D341Med (cell line): Measurements from ENCODE around the gene CPNE5.

Experiments used
- DNase-seq: peaks from one replicate; pipeline ENCODE4 v3.0.0; 2012; ENCODE audit warnings: low spot score

Gene CPNE5

DNA sequence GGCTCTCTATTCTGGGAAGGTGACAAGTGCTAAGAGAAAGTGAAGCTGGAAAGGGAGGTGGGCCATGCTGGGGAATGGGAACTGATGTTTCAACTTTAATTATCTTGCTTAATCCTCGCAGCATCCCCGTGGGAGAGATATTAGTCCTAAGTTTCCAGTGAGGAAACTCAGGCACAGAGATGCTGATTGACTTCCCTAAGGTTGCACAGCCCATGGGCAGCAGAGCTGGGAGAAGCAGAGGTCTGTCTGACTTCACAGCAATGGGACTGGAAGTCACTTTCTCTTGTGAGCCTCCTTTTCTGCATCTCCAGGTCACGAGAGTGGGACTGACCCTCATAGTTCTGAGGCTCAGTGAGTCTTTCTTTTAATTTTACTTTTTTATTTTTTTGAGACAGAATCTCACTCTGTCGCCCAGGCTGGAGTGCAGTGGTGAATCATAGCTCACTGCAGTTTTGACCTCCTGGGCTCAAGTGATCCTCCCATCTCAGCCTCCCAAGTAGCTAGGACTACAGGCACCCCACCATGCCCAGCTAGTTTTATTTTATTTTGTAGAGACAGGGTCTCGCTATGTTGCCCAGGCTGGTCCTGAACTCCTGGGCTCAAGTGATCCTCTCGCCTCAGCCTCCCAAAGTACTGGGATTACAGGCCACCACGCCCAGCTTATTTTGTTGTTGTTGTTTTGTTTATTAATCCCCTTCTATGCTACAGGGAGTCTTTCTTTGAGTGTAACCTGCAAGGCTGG lies 139.0 kb downstream of the CPNE5 start:
- DNase-seq: no peak

GRCh38 chr6:36699348-36699747 lies 139.9 kb downstream of the CPNE5 start:
- no peak for DNase-seq

- DNase-seq: no peak
These were observed 140.4 kb downstream of the CPNE5 start for GRCh38 chr6:36698871-36699271.

DNA sequence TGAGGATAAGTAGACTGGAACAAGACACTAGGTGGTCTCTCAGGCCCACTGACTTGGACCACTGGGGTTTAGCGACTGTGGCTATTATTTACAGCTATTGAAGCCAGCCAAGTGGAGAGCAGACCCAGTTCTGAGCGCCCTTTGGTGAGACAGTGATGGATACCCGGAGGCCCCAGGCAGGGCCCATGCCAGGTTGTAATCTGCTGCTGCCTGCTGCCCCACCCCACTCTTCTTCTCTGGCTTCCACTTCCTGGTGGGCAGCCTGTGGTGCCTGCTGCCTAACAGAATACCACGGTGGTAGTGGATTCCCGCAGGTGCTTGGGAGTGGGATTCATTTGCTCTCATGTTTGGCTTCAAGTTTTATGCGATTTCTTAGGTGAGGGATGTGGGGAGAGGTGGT lies 141.0 kb downstream of the CPNE5 start:
- DNase-seq: no peak

DNA sequence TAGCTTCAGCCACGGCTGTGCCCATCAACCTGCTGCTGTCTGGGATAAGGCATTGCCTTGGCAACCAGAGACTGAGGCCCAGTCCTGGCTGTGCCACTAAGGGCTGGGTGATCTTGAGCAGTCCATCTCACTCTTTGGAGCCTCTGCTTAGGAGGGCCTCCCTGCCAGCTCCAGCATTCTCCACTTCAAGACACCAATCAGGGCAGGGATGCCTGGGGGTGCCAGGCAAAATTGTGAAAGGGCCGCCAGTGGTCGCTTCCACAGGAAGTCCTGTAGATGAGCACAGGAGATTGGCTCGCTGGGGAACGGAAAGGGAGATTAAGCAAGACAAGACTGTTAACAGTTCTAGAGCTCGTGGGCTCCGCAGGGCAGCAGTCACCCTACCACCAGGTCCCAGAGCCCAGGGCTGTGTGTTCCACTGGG lies 141.8 kb downstream of the CPNE5 start, which contains the start of gene RAB44:
Gene RAB44, plus strand, starts transcription at position 346 of the 423 bp plus-strand sequence. CDS start 6,410 bp downstream, outside the sequence.
- no peak for DNase-seq

GRCh38 chr6:36695414-36695813 lies 143.8 kb downstream of the CPNE5 start:
- no peak for DNase-seq

DNA sequence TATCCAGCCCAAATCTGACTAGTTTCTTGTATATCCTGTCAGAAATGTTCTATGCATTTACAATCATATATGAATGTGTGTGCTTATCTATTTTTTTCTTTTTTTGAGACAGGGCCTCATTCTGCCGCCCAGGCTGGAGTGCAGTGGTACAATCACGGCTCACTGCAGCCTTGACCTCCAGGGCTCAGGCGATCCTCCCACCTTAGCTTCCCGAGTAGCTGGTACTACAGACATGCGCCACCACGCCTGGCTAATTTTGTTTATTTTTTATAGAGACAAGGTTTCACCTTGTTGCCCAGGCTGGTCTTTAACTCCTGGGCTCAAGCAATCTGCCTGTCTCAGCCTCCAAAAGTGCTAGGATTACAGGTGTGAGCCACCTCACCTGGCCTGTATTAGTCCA lies 144.6 kb downstream of the CPNE5 start:
- DNase-seq: no peak

- DNase-seq: no peak
These were observed 146.2 kb downstream of the CPNE5 start for GRCh38 chr6:36692861-36693702.

DNA sequence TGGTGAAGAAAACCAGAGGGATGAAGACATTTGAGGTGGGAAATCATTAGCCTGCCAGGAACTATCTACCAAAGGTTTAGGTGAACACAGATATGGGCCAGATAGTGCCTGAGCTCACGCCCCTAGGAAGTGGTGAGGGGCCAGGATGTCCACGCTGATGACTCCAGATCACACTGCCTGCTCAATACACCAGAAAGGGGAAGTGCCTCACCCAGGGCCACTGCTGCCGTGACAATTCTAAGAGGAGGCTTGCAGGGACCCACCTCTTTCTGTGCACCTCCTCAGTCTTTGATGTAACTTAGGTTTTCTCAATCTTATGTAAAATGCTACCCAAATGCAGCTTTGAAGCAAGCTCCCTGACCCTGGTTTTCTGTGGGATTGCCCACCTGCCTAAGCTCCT lies 147.0 kb downstream of the CPNE5 start:
- DNase-seq: no peak

GRCh38 chr6:36691612-36692011 lies 147.6 kb downstream of the CPNE5 start:
- no peak for DNase-seq

DNA sequence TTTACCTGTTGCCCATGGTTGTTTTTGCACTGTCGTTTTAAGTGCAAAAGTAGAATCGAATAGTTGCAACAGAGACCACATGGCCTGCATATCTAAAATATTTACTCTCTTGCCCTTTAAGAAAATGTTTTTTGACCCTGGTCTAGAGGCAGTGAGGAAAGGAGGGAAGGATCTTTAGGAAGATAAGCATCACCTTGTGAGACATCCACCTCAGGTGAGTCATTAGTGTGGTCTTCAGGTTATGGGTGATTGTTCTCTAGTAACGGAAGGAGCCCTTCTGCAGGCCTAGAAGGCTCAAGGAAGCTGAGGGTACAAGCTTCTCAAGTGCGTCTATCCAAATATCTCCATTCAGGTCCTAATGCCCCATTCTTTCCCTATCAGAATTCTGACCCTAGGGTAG lies 148.2 kb downstream of the CPNE5 start:
- DNase-seq: no peak
